NCI-H510A (cell line): ENCODE data around the gene AP3B1.
"Not testable (repeated sequence)": the region's sequence is repeated elsewhere in the genome, so short reads cannot be mapped to it uniquely, and the experiment has no call there.

ENCODE experiments used
- DNase-seq: peaks from one replicate; lab custom pipeline; 2025; lab: John Stamatoyannopoulos, UW

The AP3B1 gene

GRCh38 chr5:78245136-78245535, 49.4 kb downstream of the AP3B1 start:
- no peak for DNase-seq

- no peak for DNase-seq
These were observed 50.9 kb downstream of the AP3B1 start for GRCh38 chr5:78243639-78244038.

- DNase-seq, result no peak
These were observed 51.4 kb downstream of the AP3B1 start for GRCh38 chr5:78243091-78243490.

- no peak for DNase-seq
These were observed 52.5 kb downstream of the AP3B1 start for GRCh38 chr5:78242001-78242400.

GRCh38 chr5:78237911-78238310, 56.6 kb downstream of the AP3B1 start:
- DNase-seq, result no peak

- no peak for DNase-seq
These were observed 58.5 kb downstream of the AP3B1 start for GRCh38 chr5:78236046-78236445.

GRCh38 chr5:78235289-78235688, 59.2 kb downstream of the AP3B1 start:
- DNase-seq, result no peak

GRCh38 chr5:78234804-78235203, 59.7 kb downstream of the AP3B1 start:
- no peak for DNase-seq

GRCh38 chr5:78232163-78232562, 62.3 kb downstream of the AP3B1 start:
- no peak for DNase-seq

GRCh38 chr5:78224358-78224757, 70.1 kb downstream of the AP3B1 start:
- no peak for DNase-seq

GRCh38 chr5:78221964-78222451, 72.5 kb downstream of the AP3B1 start:
- no peak for DNase-seq

GRCh38 chr5:78221467-78221866, 73.0 kb downstream of the AP3B1 start:
- DNase-seq, result no peak

- no peak for DNase-seq
These were observed 78.5 kb downstream of the AP3B1 start for GRCh38 chr5:78215972-78216371.

- no peak for DNase-seq
These were observed 78.9 kb downstream of the AP3B1 start for GRCh38 chr5:78215565-78215964.

GRCh38 chr5:78213799-78214198, 80.7 kb downstream of the AP3B1 start:
- no peak for DNase-seq

GRCh38 chr5:78211052-78211451, 83.4 kb downstream of the AP3B1 start:
- DNase-seq, result no peak

- no peak for DNase-seq
These were observed 90.3 kb downstream of the AP3B1 start for GRCh38 chr5:78204241-78204640.

GRCh38 chr5:78203815-78204214, 90.7 kb downstream of the AP3B1 start:
- no peak for DNase-seq

- DNase-seq, result no peak
These were observed 104.1 kb downstream of the AP3B1 start for GRCh38 chr5:78190402-78190801.

GRCh38 chr5:78188681-78189080, 105.8 kb downstream of the AP3B1 start:
- DNase-seq, result not testable (repeated sequence)

- DNase-seq, result no peak
These were observed 107.3 kb downstream of the AP3B1 start for GRCh38 chr5:78187172-78187571.

GRCh38 chr5:78182838-78183237, 111.7 kb downstream of the AP3B1 start:
- no peak for DNase-seq

- DNase-seq, result no peak
These were observed 116.1 kb downstream of the AP3B1 start for GRCh38 chr5:78178356-78178755.

GRCh38 chr5:78170335-78170734, 124.2 kb downstream of the AP3B1 start:
- not testable (repeated sequence) for DNase-seq
